Measurements from ENCODE around the gene RGS6. TPM values are rescaled to one million over a fixed set of nuclear protein-coding genes. Genes with fewer than 3 reads are reported as not detected.

The RGS6 gene
- total and polyA plus RNA-seq, 5 donors from 2014 or later, result 0.13 to 1.5 (median 0.69) TPM

- Histone ChIP-seq H3K9me3 (ENCODE audit: control insufficient read depth in 2 of 2, low read length in 2 of 2) (no peaks in the 10 kb centered on the region), H3K36me3 (ENCODE audit: control insufficient read depth, insufficient read depth, low read length) (no peaks in the 10 kb centered on the region), H3K4me1 (ENCODE audit: control insufficient read depth, insufficient read depth, low read length, poor library complexity, severe bottlenecking) (peaks cover 8% of the 10 kb centered on the region), H3K27ac (ENCODE audit: insufficient read depth, low read length, poor library complexity, severe bottlenecking) (no peak overlapping the region), H3K4me3 (ENCODE audit: low read depth, low read length) (no peak overlapping the region), H3K27me3 (ENCODE audit: control insufficient read depth, insufficient read depth, low read length) (peaks cover 19% of the 10 kb centered on the region)
- Mint-ChIP-seq H3K27me3 (peaks cover 36% of the 10 kb centered on the region), H3K4me3 (no peak overlapping the region), H3K9me3 (peaks cover 0 to 4% (median 2%) of the 10 kb centered on the region in 7 donors), H3K4me1 (peaks cover 8 to 15% (median 13%) of the 10 kb centered on the region in 4 donors), H3K36me3 (no peaks in the 10 kb centered on the region), H3K27ac (no peak overlapping the region)
- DNase-seq (no peak), ATAC-seq (ENCODE audit: low read depth in 2 of 2) (no peak)
Observed at GRCh38 chr14:72404106-72404774, 472.0 kb downstream of the RGS6 start.

- H3K27me3 ChIP-seq (ENCODE audit: control insufficient read depth, insufficient read depth, low read length), result peaks cover 19% of the 10 kb centered on the region
- H3K4me1 Mint-ChIP-seq, result peaks cover 8 to 15% (median 13%) of the 10 kb centered on the region in 4 donors
- H3K4me3 Mint-ChIP-seq, result no peak overlapping the region
- H3K9me3 ChIP-seq (ENCODE audit: control insufficient read depth in 2 of 2, low read length in 2 of 2), result no peaks in the 10 kb centered on the region
- H3K27ac ChIP-seq (ENCODE audit: insufficient read depth, low read length, poor library complexity, severe bottlenecking), result no peak overlapping the region
- no peak for ATAC-seq (ENCODE audit: low read depth in 2 of 2)
- H3K27me3 Mint-ChIP-seq, result peaks cover 32% of the 10 kb centered on the region
- H3K4me1 ChIP-seq (ENCODE audit: control insufficient read depth, insufficient read depth, low read length, poor library complexity, severe bottlenecking), result peaks cover 8% of the 10 kb centered on the region
- no peak overlapping the region for H3K4me3 ChIP-seq (ENCODE audit: low read depth, low read length)
- no peaks in the 10 kb centered on the region for H3K36me3 Mint-ChIP-seq
- no peak for DNase-seq
- peaks cover 0 to 4% (median 2%) of the 10 kb centered on the region in 7 donors for H3K9me3 Mint-ChIP-seq
- H3K36me3 ChIP-seq (ENCODE audit: control insufficient read depth, insufficient read depth, low read length), result no peaks in the 10 kb centered on the region
- H3K27ac Mint-ChIP-seq, result no peak overlapping the region
Observed at GRCh38 chr14:72404998-72405397, 472.8 kb downstream of the RGS6 start.

- Histone ChIP-seq H3K4me3 (ENCODE audit: low read depth, low read length) (no peak overlapping the region), H3K4me1 (ENCODE audit: control insufficient read depth, insufficient read depth, low read length, poor library complexity, severe bottlenecking) (no peaks in the 10 kb centered on the region), H3K27ac (ENCODE audit: insufficient read depth, low read length, poor library complexity, severe bottlenecking) (no peak overlapping the region), H3K9me3 (ENCODE audit: control insufficient read depth in 2 of 2, low read length in 2 of 2) (no peaks in the 10 kb centered on the region), H3K27me3 (ENCODE audit: control insufficient read depth, insufficient read depth, low read length) (peaks cover 13% of the 10 kb centered on the region), H3K36me3 (ENCODE audit: control insufficient read depth, insufficient read depth, low read length) (no peaks in the 10 kb centered on the region)
- no peak for ATAC-seq (ENCODE audit: low read depth in 2 of 2)
- peaks cover 25% of the 10 kb centered on the region for H3K27me3 Mint-ChIP-seq
- DNase-seq, result no peak
- no peak overlapping the region for H3K4me3 Mint-ChIP-seq
- H3K4me1 Mint-ChIP-seq, result no peaks in the 10 kb centered on the region
- no peak overlapping the region for H3K27ac Mint-ChIP-seq
- H3K36me3 Mint-ChIP-seq, result no peaks in the 10 kb centered on the region
- H3K9me3 Mint-ChIP-seq, result peaks cover 0 to 4% (median 2%) of the 10 kb centered on the region in 7 donors
Observed at GRCh38 chr14:72408020-72408419, 475.8 kb downstream of the RGS6 start.

GRCh38 chr14:72409047-72409446, 476.8 kb downstream of the RGS6 start:
- Histone ChIP-seq H3K27ac (ENCODE audit: insufficient read depth, low read length, poor library complexity, severe bottlenecking) (no peak overlapping the region), H3K9me3 (ENCODE audit: control insufficient read depth in 2 of 2, low read length in 2 of 2) (no peaks in the 10 kb centered on the region), H3K27me3 (ENCODE audit: control insufficient read depth, insufficient read depth, low read length) (peaks cover 10% of the 10 kb centered on the region), H3K4me1 (ENCODE audit: control insufficient read depth, insufficient read depth, low read length, poor library complexity, severe bottlenecking) (no peaks in the 10 kb centered on the region), H3K36me3 (ENCODE audit: control insufficient read depth, insufficient read depth, low read length) (no peaks in the 10 kb centered on the region), H3K4me3 (ENCODE audit: low read depth, low read length) (no peak overlapping the region)
- H3K4me3 Mint-ChIP-seq, result no peak overlapping the region
- peaks cover 0 to 4% (median 2%) of the 10 kb centered on the region in 7 donors for H3K9me3 Mint-ChIP-seq
- H3K36me3 Mint-ChIP-seq, result no peaks in the 10 kb centered on the region
- no peak overlapping the region for H3K27ac Mint-ChIP-seq
- peaks cover 21% of the 10 kb centered on the region for H3K27me3 Mint-ChIP-seq
- no peaks in the 10 kb centered on the region for H3K4me1 Mint-ChIP-seq
- ATAC-seq (ENCODE audit: low read depth in 2 of 2) (no peak), DNase-seq (no peak)

- peaks cover 0 to 9% (median 0%) of the 10 kb centered on the region in 7 donors for H3K9me3 Mint-ChIP-seq
- Histone ChIP-seq H3K9me3 (ENCODE audit: control insufficient read depth in 2 of 2, low read length in 2 of 2) (no peaks in the 10 kb centered on the region), H3K4me3 (ENCODE audit: low read depth, low read length) (no peak overlapping the region), H3K27me3 (ENCODE audit: control insufficient read depth, insufficient read depth, low read length) (no peaks in the 10 kb centered on the region), H3K27ac (ENCODE audit: insufficient read depth, low read length, poor library complexity, severe bottlenecking) (no peak overlapping the region), H3K36me3 (ENCODE audit: control insufficient read depth, insufficient read depth, low read length) (no peaks in the 10 kb centered on the region), H3K4me1 (ENCODE audit: control insufficient read depth, insufficient read depth, low read length, poor library complexity, severe bottlenecking) (no peaks in the 10 kb centered on the region)
- ATAC-seq (ENCODE audit: low read depth in 2 of 2), result no peak
- peaks cover 9% of the 10 kb centered on the region for H3K27me3 Mint-ChIP-seq
- H3K36me3 Mint-ChIP-seq, result no peaks in the 10 kb centered on the region
- no peak overlapping the region for H3K27ac Mint-ChIP-seq
- H3K4me3 Mint-ChIP-seq, result no peak overlapping the region
- peaks cover 0 to 8% (median 6%) of the 10 kb centered on the region in 4 donors for H3K4me1 Mint-ChIP-seq
- no peak for DNase-seq
Observed at GRCh38 chr14:72416081-72416849, 484.0 kb downstream of the RGS6 start.

GRCh38 chr14:72416892-72417291, 484.7 kb downstream of the RGS6 start:
- H3K36me3 ChIP-seq (ENCODE audit: control insufficient read depth, insufficient read depth, low read length), result no peaks in the 10 kb centered on the region
- Mint-ChIP-seq H3K27me3 (peaks cover 9% of the 10 kb centered on the region), H3K4me1 (peaks cover 0 to 8% (median 6%) of the 10 kb centered on the region in 4 donors), H3K27ac (no peak overlapping the region), H3K4me3 (no peak overlapping the region), H3K36me3 (no peaks in the 10 kb centered on the region), H3K9me3 (peaks cover 0 to 9% (median 0%) of the 10 kb centered on the region in 7 donors)
- H3K9me3 ChIP-seq (ENCODE audit: control insufficient read depth in 2 of 2, low read length in 2 of 2), result no peaks in the 10 kb centered on the region
- H3K27ac ChIP-seq (ENCODE audit: insufficient read depth, low read length, poor library complexity, severe bottlenecking), result no peak overlapping the region
- no peak for DNase-seq
- H3K4me1 ChIP-seq (ENCODE audit: control insufficient read depth, insufficient read depth, low read length, poor library complexity, severe bottlenecking), result no peaks in the 10 kb centered on the region
- H3K27me3 ChIP-seq (ENCODE audit: control insufficient read depth, insufficient read depth, low read length), result no peaks in the 10 kb centered on the region
- H3K4me3 ChIP-seq (ENCODE audit: low read depth, low read length), result no peak overlapping the region
- ATAC-seq (ENCODE audit: low read depth in 2 of 2), result peak in 1 of 2 donors; percentile 31

- no peaks in the 10 kb centered on the region for H3K36me3 ChIP-seq (ENCODE audit: control insufficient read depth, insufficient read depth, low read length)
- no peak overlapping the region for H3K27ac Mint-ChIP-seq
- peaks cover 0 to 8% (median 6%) of the 10 kb centered on the region in 4 donors for H3K4me1 Mint-ChIP-seq
- H3K9me3 Mint-ChIP-seq, result peaks cover 0 to 16% (median 2%) of the 10 kb centered on the region in 7 donors
- H3K4me3 ChIP-seq (ENCODE audit: low read depth, low read length), result no peak overlapping the region
- peaks cover 8% of the 10 kb centered on the region for H3K27me3 Mint-ChIP-seq
- no peak overlapping the region for H3K27ac ChIP-seq (ENCODE audit: insufficient read depth, low read length, poor library complexity, severe bottlenecking)
- no peak overlapping the region for H3K4me3 Mint-ChIP-seq
- no peaks in the 10 kb centered on the region for H3K27me3 ChIP-seq (ENCODE audit: control insufficient read depth, insufficient read depth, low read length)
- DNase-seq (no peak), ATAC-seq (ENCODE audit: low read depth in 2 of 2) (no peak)
- H3K4me1 ChIP-seq (ENCODE audit: control insufficient read depth, insufficient read depth, low read length, poor library complexity, severe bottlenecking), result no peaks in the 10 kb centered on the region
- no peaks in the 10 kb centered on the region for H3K9me3 ChIP-seq (ENCODE audit: control insufficient read depth in 2 of 2, low read length in 2 of 2)
- H3K36me3 Mint-ChIP-seq, result no peaks in the 10 kb centered on the region
Observed at GRCh38 chr14:72418806-72419205, 486.6 kb downstream of the RGS6 start.
